ENCODE measurements around the gene CSF3. TPM values are rescaled to one million over a fixed set of nuclear protein-coding genes. Genes with fewer than 3 reads are reported as not detected.

The CSF3 gene
- total RNA-seq, 3 donors from 2014 or later (not counting 1 experiment from before 2014, with no cell fraction given) = not detected

GRCh38 chr17:40065769-40066510 lies 50.7 kb downstream of the CSF3 start:
- no peak for ATAC-seq
- H3K4me3 Mint-ChIP-seq = peak overlapping the region; percentile 87

More at GRCh38 chr17:40065769-40066510, 50.7 kb downstream of the CSF3 start:
- no peaks in the 10 kb centered on the region for H3K27me3 Mint-ChIP-seq (ENCODE audit: low read depth in 2 of 2)
- WGBS (ENCODE audit: insufficient coverage) = 85% methylated on average over 10 of the region's 11 CpGs
- no peaks in the 10 kb centered on the region for H3K36me3 ChIP-seq (ENCODE audit: control insufficient read depth, insufficient read depth, low read length)
- no peak for DNase-seq
- H3K27ac ChIP-seq (ENCODE audit: low read length) = no peak overlapping the region
- peaks cover 66 to 79% of the 10 kb centered on the region in 2 donors for H3K4me1 Mint-ChIP-seq
- no peaks in the 10 kb centered on the region for H3K9me3 ChIP-seq (ENCODE audit: control insufficient read depth, insufficient read depth, low read length)
- TF ChIP-seq, protein P1, sequence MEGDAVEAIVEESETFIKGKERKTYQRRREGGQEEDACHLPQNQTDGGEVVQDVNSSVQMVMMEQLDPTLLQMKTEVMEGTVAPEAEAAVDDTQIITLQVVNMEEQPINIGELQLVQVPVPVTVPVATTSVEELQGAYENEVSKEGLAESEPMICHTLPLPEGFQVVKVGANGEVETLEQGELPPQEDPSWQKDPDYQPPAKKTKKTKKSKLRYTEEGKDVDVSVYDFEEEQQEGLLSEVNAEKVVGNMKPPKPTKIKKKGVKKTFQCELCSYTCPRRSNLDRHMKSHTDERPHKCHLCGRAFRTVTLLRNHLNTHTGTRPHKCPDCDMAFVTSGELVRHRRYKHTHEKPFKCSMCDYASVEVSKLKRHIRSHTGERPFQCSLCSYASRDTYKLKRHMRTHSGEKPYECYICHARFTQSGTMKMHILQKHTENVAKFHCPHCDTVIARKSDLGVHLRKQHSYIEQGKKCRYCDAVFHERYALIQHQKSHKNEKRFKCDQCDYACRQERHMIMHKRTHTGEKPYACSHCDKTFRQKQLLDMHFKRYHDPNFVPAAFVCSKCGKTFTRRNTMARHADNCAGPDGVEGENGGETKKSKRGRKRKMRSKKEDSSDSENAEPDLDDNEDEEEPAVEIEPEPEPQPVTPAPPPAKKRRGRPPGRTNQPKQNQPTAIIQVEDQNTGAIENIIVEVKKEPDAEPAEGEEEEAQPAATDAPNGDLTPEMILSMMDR (IDR thresholded peaks at IDR 0.05) = no peak
- H3K27ac Mint-ChIP-seq = peak overlapping the region; percentile 77 to 84
- H3K36me3 Mint-ChIP-seq = no peaks in the 10 kb centered on the region
- intact Hi-C loops (cut with micrococcal nuclease) = no loop called here
- peaks cover 77% of the 10 kb centered on the region for H3K4me1 ChIP-seq (ENCODE audit: control insufficient read depth, insufficient read depth, low read length)
- no peaks in the 10 kb centered on the region for H3K9me3 Mint-ChIP-seq
- H3K27me3 ChIP-seq (ENCODE audit: control insufficient read depth, insufficient read depth, low read length) = no peaks in the 10 kb centered on the region
- no peak overlapping the region for H3K4me3 ChIP-seq (ENCODE audit: low read length)

Other genes starting within 250 kb of the CSF3 start
- gene IKZF3, start 151.1 kb upstream of the CSF3 start, total RNA-seq = 100 to 1,000 TPM; 134 to 162 (median 139) TPM
- gene ZPBP2, start 147.2 kb upstream of the CSF3 start, total RNA-seq = not detected
- gene GSDMB, start 96.8 kb upstream of the CSF3 start, total RNA-seq = 10 to 100 TPM; 18.3 to 49.2 (median 21.4) TPM
- 100 to 1,000 TPM in 1 of 3 donors, 10 to 100 TPM in 2; 61.6 to 121 (median 77.2) TPM for gene ORMDL3, start 87.8 kb upstream of the CSF3 start, total RNA-seq
- not detected for gene LRRC3C, start 87.7 kb upstream of the CSF3 start, total RNA-seq
- 1 to 10 TPM; 1.1 to 3.2 (median 2.1) TPM for gene GSDMA, start 52.4 kb upstream of the CSF3 start, total RNA-seq
- gene PSMD3, start 34.6 kb upstream of the CSF3 start, total RNA-seq = 10 to 100 TPM; 66.1 to 83.8 (median 78.9) TPM
- gene MED24, start 39.0 kb downstream of the CSF3 start, total RNA-seq = 100 to 1,000 TPM; 115 to 141 (median 126) TPM
- 10 to 100 TPM; 40.8 to 55.7 (median 42.3) TPM for gene THRA, start 47.5 kb downstream of the CSF3 start, total RNA-seq
- gene NR1D1, start 85.1 kb downstream of the CSF3 start, total RNA-seq = 10 to 100 TPM in 1 of 3 donors, 1 to 10 TPM in 2; 8.8 to 10.1 (median 9.9) TPM
- 100 to 1,000 TPM in 2 of 3 donors, 10 to 100 TPM in 1; 99.0 to 124 (median 110) TPM for gene MSL1, start 106.5 kb downstream of the CSF3 start, total RNA-seq
- gene CASC3, start 125.1 kb downstream of the CSF3 start, total RNA-seq = 100 to 1,000 TPM; 178 to 213 (median 187) TPM
- gene RAPGEFL1, start 162.0 kb downstream of the CSF3 start, total RNA-seq = 1 to 10 TPM; 4.7 to 9.0 (median 6.7) TPM
- gene WIPF2, start 203.9 kb downstream of the CSF3 start, total RNA-seq = 10 to 100 TPM; 43.2 to 47.4 (median 43.9) TPM

All from natural killer cell (primary cell).